ENCODE measurements around the gene SH3GLB2. TPM values are rescaled to one million over a fixed set of nuclear protein-coding genes. Genes with fewer than 3 reads are reported as not detected.

Gene SH3GLB2
- total and polyA plus RNA-seq, 4 donors: 62.8 to 160 (median 134) TPM

- Histone ChIP-seq H3K27ac (ENCODE audit: low read depth, low read length) (no peak overlapping the region), H3K36me3 (ENCODE audit: control insufficient read depth, insufficient read depth, low read length) (peaks cover 66% of the 10 kb centered on the region), H3K27me3 (ENCODE audit: control insufficient read depth, insufficient read depth, low read length) (no peaks in the 10 kb centered on the region), H3K4me3 (ENCODE audit: low read depth, low read length) (no peak overlapping the region), H3K4me1 (ENCODE audit: control insufficient read depth, insufficient read depth, low read length) (no peaks in the 10 kb centered on the region), H3K9me3 (ENCODE audit: control insufficient read depth, insufficient read depth, low read length) (no peaks in the 10 kb centered on the region)
- DNase-seq (ENCODE audit: low read depth in 4 of 6, low spot score in 6 of 6): no peak
- WGBS (ENCODE audit: insufficient coverage): 92% methylated on average over 19 of the region's 21 CpGs
These were observed 31.0 kb upstream of the SH3GLB2 start for GRCh38 chr9:129058965-129059795.

GRCh38 chr9:129054163-129054851, 26.2 kb upstream of the SH3GLB2 start:
- 76% methylated on average over 5 of the region's 5 CpGs for WGBS (ENCODE audit: insufficient coverage)
- DNase-seq (ENCODE audit: low read depth in 4 of 6, low spot score in 6 of 6): no peak
- Histone ChIP-seq H3K4me1 (ENCODE audit: control insufficient read depth, insufficient read depth, low read length) (no peaks in the 10 kb centered on the region), H3K9me3 (ENCODE audit: control insufficient read depth, insufficient read depth, low read length) (no peaks in the 10 kb centered on the region), H3K4me3 (ENCODE audit: low read depth, low read length) (no peak overlapping the region), H3K27ac (ENCODE audit: low read depth, low read length) (no peak overlapping the region), H3K36me3 (ENCODE audit: control insufficient read depth, insufficient read depth, low read length) (peaks cover 56% of the 10 kb centered on the region), H3K27me3 (ENCODE audit: control insufficient read depth, insufficient read depth, low read length) (no peaks in the 10 kb centered on the region)

- Histone ChIP-seq H3K27me3 (ENCODE audit: control insufficient read depth, insufficient read depth, low read length) (no peaks in the 10 kb centered on the region), H3K4me1 (ENCODE audit: control insufficient read depth, insufficient read depth, low read length) (no peaks in the 10 kb centered on the region), H3K27ac (ENCODE audit: low read depth, low read length) (no peak overlapping the region), H3K4me3 (ENCODE audit: low read depth, low read length) (no peak overlapping the region), H3K36me3 (ENCODE audit: control insufficient read depth, insufficient read depth, low read length) (peaks cover 60% of the 10 kb centered on the region), H3K9me3 (ENCODE audit: control insufficient read depth, insufficient read depth, low read length) (no peaks in the 10 kb centered on the region)
- WGBS (ENCODE audit: insufficient coverage): 100% methylated on average over 3 of the region's 6 CpGs
- no peak for DNase-seq (ENCODE audit: low read depth in 4 of 6, low spot score in 6 of 6)
These were observed 24.9 kb upstream of the SH3GLB2 start for GRCh38 chr9:129053020-129053419.

GRCh38 chr9:129052592-129052991, 24.5 kb upstream of the SH3GLB2 start:
- Histone ChIP-seq H3K9me3 (ENCODE audit: control insufficient read depth, insufficient read depth, low read length) (no peaks in the 10 kb centered on the region), H3K36me3 (ENCODE audit: control insufficient read depth, insufficient read depth, low read length) (peaks cover 65% of the 10 kb centered on the region), H3K4me3 (ENCODE audit: low read depth, low read length) (no peak overlapping the region), H3K27ac (ENCODE audit: low read depth, low read length) (no peak overlapping the region), H3K27me3 (ENCODE audit: control insufficient read depth, insufficient read depth, low read length) (no peaks in the 10 kb centered on the region), H3K4me1 (ENCODE audit: control insufficient read depth, insufficient read depth, low read length) (no peaks in the 10 kb centered on the region)
- no peak for DNase-seq (ENCODE audit: low read depth in 4 of 6, low spot score in 6 of 6)
- WGBS (ENCODE audit: insufficient coverage): 57% methylated on average over 1 of the region's 8 CpGs

GRCh38 chr9:129042016-129042415, 13.9 kb upstream of the SH3GLB2 start:
- DNase-seq (ENCODE audit: low read depth in 4 of 6, low spot score in 6 of 6): no peak
- Histone ChIP-seq H3K9me3 (ENCODE audit: control insufficient read depth, insufficient read depth, low read length) (no peaks in the 10 kb centered on the region), H3K4me1 (ENCODE audit: control insufficient read depth, insufficient read depth, low read length) (peaks cover 15% of the 10 kb centered on the region), H3K27ac (ENCODE audit: low read depth, low read length) (no peak overlapping the region), H3K36me3 (ENCODE audit: control insufficient read depth, insufficient read depth, low read length) (peaks cover 69% of the 10 kb centered on the region), H3K27me3 (ENCODE audit: control insufficient read depth, insufficient read depth, low read length) (no peaks in the 10 kb centered on the region), H3K4me3 (ENCODE audit: low read depth, low read length) (no peak overlapping the region)
- WGBS (ENCODE audit: insufficient coverage): 84% methylated on average over 14 of the region's 16 CpGs

GRCh38 chr9:129040113-129040643, 12.0 kb upstream of the SH3GLB2 start:
- H3K27ac ChIP-seq (ENCODE audit: low read depth, low read length): no peak overlapping the region
- peaks cover 21% of the 10 kb centered on the region for H3K4me1 ChIP-seq (ENCODE audit: control insufficient read depth, insufficient read depth, low read length)
- no peak for DNase-seq (ENCODE audit: low read depth in 4 of 6, low spot score in 6 of 6)
- H3K36me3 ChIP-seq (ENCODE audit: control insufficient read depth, insufficient read depth, low read length): peaks cover 52% of the 10 kb centered on the region
- H3K27me3 ChIP-seq (ENCODE audit: control insufficient read depth, insufficient read depth, low read length): no peaks in the 10 kb centered on the region
- 91% methylated on average over 12 of the region's 12 CpGs for WGBS (ENCODE audit: insufficient coverage)
- no peak overlapping the region for H3K4me3 ChIP-seq (ENCODE audit: low read depth, low read length)
- H3K9me3 ChIP-seq (ENCODE audit: control insufficient read depth, insufficient read depth, low read length): no peaks in the 10 kb centered on the region

- WGBS (ENCODE audit: insufficient coverage): 90% methylated on average over 5 of the region's 8 CpGs
- Histone ChIP-seq H3K9me3 (ENCODE audit: control insufficient read depth, insufficient read depth, low read length) (no peaks in the 10 kb centered on the region), H3K27ac (ENCODE audit: low read depth, low read length) (no peak overlapping the region), H3K4me1 (ENCODE audit: control insufficient read depth, insufficient read depth, low read length) (peaks cover 21% of the 10 kb centered on the region), H3K27me3 (ENCODE audit: control insufficient read depth, insufficient read depth, low read length) (no peaks in the 10 kb centered on the region), H3K36me3 (ENCODE audit: control insufficient read depth, insufficient read depth, low read length) (peaks cover 33% of the 10 kb centered on the region), H3K4me3 (ENCODE audit: low read depth, low read length) (no peak overlapping the region)
- peak in 1 of 6 donors; percentile 43 for DNase-seq (ENCODE audit: low read depth in 4 of 6, low spot score in 6 of 6)
These were observed 10.2 kb upstream of the SH3GLB2 start for GRCh38 chr9:129038109-129038852.

GRCh38 chr9:129037767-129038098, 9.6 kb upstream of the SH3GLB2 start:
- 66% methylated on average over 5 of the region's 6 CpGs for WGBS (ENCODE audit: insufficient coverage)
- Histone ChIP-seq H3K4me1 (ENCODE audit: control insufficient read depth, insufficient read depth, low read length) (peaks cover 21% of the 10 kb centered on the region), H3K36me3 (ENCODE audit: control insufficient read depth, insufficient read depth, low read length) (peaks cover 29% of the 10 kb centered on the region), H3K27ac (ENCODE audit: low read depth, low read length) (no peak overlapping the region), H3K27me3 (ENCODE audit: control insufficient read depth, insufficient read depth, low read length) (no peaks in the 10 kb centered on the region), H3K9me3 (ENCODE audit: control insufficient read depth, insufficient read depth, low read length) (no peaks in the 10 kb centered on the region), H3K4me3 (ENCODE audit: low read depth, low read length) (peak overlapping the region; percentile 95)
- no peak for DNase-seq (ENCODE audit: low read depth in 4 of 6, low spot score in 6 of 6)

GRCh38 chr9:129036923-129037766, 9.0 kb upstream of the SH3GLB2 start:
- WGBS (ENCODE audit: insufficient coverage): 9% methylated on average over 32 of the region's 32 CpGs
- no peak for DNase-seq (ENCODE audit: low read depth in 4 of 6, low spot score in 6 of 6)
- Histone ChIP-seq H3K4me1 (ENCODE audit: control insufficient read depth, insufficient read depth, low read length) (peaks cover 21% of the 10 kb centered on the region), H3K36me3 (ENCODE audit: control insufficient read depth, insufficient read depth, low read length) (peaks cover 23% of the 10 kb centered on the region), H3K27ac (ENCODE audit: low read depth, low read length) (peak overlapping the region; percentile 62), H3K9me3 (ENCODE audit: control insufficient read depth, insufficient read depth, low read length) (no peaks in the 10 kb centered on the region), H3K4me3 (ENCODE audit: low read depth, low read length) (peak overlapping the region; percentile 95), H3K27me3 (ENCODE audit: control insufficient read depth, insufficient read depth, low read length) (no peaks in the 10 kb centered on the region)

Data from spinal cord (tissue), 10 donors.